WTC11 (cell line): ENCODE measurements around the gene VEZT.

Experiments
- ATF3 ChIP-seq: sonication (generic); formaldehyde crosslinking; conservative IDR thresholded peaks from 2 replicates; pipeline ENCODE4 v1.8.1; 2022; ENCODE audit warnings: mild to moderate bottlenecking, missing genetic modification reagents
- CTCF ChIP-seq: fragments of 200-600 bp; IDR thresholded peaks from 2 replicates; pipeline ENCODE4 v1.8.0; 2022; ENCODE audit warnings: antibody characterized with exemption

GRCh38 chr12:95217377-95218149 lies at the start of gene VEZT, which contains the start of gene FGD6:
- no peak for TF ChIP-seq CTCF
- no peak for TF ChIP-seq ATF3 (CRISPR knock-in tag)
